Measurements from ENCODE around the gene FUBP1.

- TF ChIP-seq POLR2AphosphoS5 (IDR thresholded peaks at IDR 0.05; ENCODE audit: low read depth, low read length) = no peak
- no peak for TF ChIP-seq POLR2A (IDR thresholded peaks at IDR 0.05; ENCODE audit: low read depth, low read length)
Measured at GRCh38 chr1:77983997-77984355, 5.1 kb upstream of the FUBP1 start.
